ENCODE data around the gene NLK. TPM values are rescaled to one million over a fixed set of nuclear protein-coding genes. Genes with fewer than 3 reads are reported as not detected.
"Not testable (repeated sequence)": the region's sequence is repeated elsewhere in the genome, so short reads cannot be mapped to it uniquely, and the experiment has no call there.

NLK gene
- total RNA-seq, 1 donor from 2014 or later = 23.8 TPM

GRCh38 chr17:28030386-28030785 is 12.1 kb upstream of the NLK start:
- Histone ChIP-seq H3K9me3 (no peaks in the 10 kb centered on the region), H3K36me3 (no peaks in the 10 kb centered on the region), H3K4me1 (peaks cover 8% of the 10 kb centered on the region), H3K4me3 (no peak overlapping the region), H3K27me3 (ENCODE audit: low read depth) (no peaks in the 10 kb centered on the region), H3K27ac (no peak overlapping the region)
- intact Hi-C loops (cut with DNase I) = no loop called here
- no peak for TF ChIP-seq CTCF (IDR thresholded peaks at IDR 0.05)
- ATAC-seq = peak; percentile 83 to 95
- DNase-seq = no peak

DNA sequence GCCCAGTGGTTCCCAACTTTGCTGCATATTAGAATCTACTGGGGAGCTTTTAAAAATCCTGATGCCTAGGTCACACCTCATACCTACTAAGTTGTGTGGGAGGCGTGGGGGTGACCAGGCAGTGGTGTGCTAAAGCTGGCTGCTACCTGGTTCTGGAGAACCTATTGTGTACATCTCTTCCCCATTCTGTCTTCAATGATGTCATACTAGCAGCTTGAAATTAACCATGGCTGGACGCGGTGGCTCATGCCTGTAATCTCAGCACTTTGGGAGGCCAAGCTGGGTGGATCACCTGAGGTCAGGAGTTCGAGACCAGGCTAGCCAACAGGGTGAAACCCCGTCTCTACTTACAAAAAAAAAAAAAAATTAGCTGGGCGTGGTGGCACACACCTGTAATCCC is 11.3 kb upstream of the NLK start:
- Histone ChIP-seq H3K27ac (no peak overlapping the region), H3K36me3 (no peaks in the 10 kb centered on the region), H3K4me1 (peaks cover 8% of the 10 kb centered on the region), H3K9me3 (no peaks in the 10 kb centered on the region), H3K27me3 (ENCODE audit: low read depth) (no peaks in the 10 kb centered on the region), H3K4me3 (no peak overlapping the region)
- no peak for TF ChIP-seq CTCF (IDR thresholded peaks at IDR 0.05)
- intact Hi-C loops (cut with DNase I) = no loop called here
- no peak for DNase-seq
- no peak for ATAC-seq

- peaks cover 8% of the 10 kb centered on the region for H3K4me1 ChIP-seq
- peak in 1 of 2 donors; percentile 41 for ATAC-seq
- H3K27ac ChIP-seq = peak overlapping the region; percentile 8
Measured at GRCh38 chr17:28033972-28034714, 8.3 kb upstream of the NLK start.

DNA sequence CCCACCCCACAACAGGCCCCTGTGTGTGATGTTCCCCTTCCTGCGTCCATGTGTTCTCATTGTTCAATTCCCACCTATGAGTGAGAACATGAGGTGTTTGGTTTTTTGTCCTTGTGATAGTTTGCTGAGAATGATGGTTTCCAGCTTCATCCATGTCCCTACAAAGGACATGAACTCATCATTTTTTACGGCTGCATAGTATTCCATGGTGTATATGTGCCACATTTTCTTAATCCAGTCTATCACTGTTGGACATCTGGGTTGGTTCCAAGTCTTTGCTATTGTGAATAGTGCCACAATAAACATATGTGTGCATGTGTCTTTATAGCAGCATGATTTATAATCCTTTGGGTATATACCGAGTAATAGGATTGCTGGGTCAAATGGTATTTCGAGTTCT is 7.0 kb upstream of the NLK start:
- H3K4me1 ChIP-seq; H3K27me3 ChIP-seq (ENCODE audit: low read depth); H3K9me3 ChIP-seq; H3K4me3 ChIP-seq; H3K36me3 ChIP-seq; H3K27ac ChIP-seq; intact Hi-C loops (cut with DNase I); ATAC-seq; DNase-seq: not testable (repeated sequence)

More at GRCh38 chr17:28033972-28034714, 8.3 kb upstream of the NLK start:
- Histone ChIP-seq H3K4me3 (no peak overlapping the region), H3K27me3 (ENCODE audit: low read depth) (no peaks in the 10 kb centered on the region), H3K36me3 (no peaks in the 10 kb centered on the region), H3K9me3 (no peaks in the 10 kb centered on the region)
- no peak for TF ChIP-seq CTCF (IDR thresholded peaks at IDR 0.05)
- no peak for DNase-seq
- intact Hi-C loops (cut with DNase I) = no loop called here

DNA sequence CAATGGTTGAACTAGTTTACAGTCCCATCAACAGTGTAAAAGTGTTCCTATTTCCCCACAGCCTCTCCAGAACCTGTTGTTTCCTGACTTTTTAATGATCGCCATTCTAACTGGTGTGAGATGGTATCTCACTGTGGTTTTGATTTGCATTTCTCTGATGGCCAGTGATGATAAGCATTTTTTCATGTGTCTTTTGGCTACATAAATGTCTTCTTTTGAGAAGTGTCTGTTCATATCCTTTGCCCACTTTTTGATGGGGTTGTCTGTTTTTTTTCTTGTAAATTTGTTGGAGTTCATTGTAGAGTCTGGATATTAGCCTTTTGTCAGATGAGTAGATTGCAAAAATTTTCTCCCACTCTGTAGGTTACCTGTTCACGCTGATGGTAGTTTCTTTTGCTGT is 6.6 kb upstream of the NLK start:
- H3K4me3 ChIP-seq; H3K36me3 ChIP-seq; H3K4me1 ChIP-seq; H3K9me3 ChIP-seq; H3K27ac ChIP-seq; intact Hi-C loops (cut with DNase I); H3K27me3 ChIP-seq (ENCODE audit: low read depth); ATAC-seq; DNase-seq: not testable (repeated sequence)

DNA sequence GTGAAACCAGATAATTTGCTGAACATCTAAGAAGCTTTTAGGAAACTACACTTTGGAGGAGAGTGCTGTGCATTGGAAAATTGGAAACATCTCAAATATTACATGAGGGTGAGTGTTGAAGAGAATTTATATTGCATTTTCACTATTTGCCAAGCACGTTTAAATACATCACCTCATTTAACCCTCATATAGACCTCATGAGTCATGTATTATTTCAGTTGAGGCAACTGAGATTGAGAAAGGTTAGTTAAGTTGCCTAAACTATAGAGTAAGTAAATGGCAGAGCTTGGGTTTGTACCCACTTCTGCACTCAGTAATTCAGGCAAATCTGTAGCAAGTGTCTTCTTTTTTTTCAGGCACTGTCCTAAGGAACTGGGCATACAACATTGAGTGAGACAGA is 3.7 kb upstream of the NLK start:
- TF ChIP-seq CTCF (IDR thresholded peaks at IDR 0.05) = no peak
- Histone ChIP-seq H3K36me3 (no peaks in the 10 kb centered on the region), H3K27ac (no peak overlapping the region), H3K27me3 (ENCODE audit: low read depth) (no peaks in the 10 kb centered on the region), H3K4me1 (peaks cover 23% of the 10 kb centered on the region), H3K4me3 (no peak overlapping the region), H3K9me3 (no peaks in the 10 kb centered on the region)
- no peak for ATAC-seq
- intact Hi-C loops (cut with DNase I) = no loop called here
- no peak for DNase-seq

All from lower lobe of right lung (tissue), 2 donors.